Activated CD8-positive, alpha-beta memory T cell treated with anti-CD3 and anti-CD28 coated beads for 1 hour (primary cell): Measurements from ENCODE around the gene MON1B.

Experiments used
- DNase-seq, 2 donors: peaks; one replicate each; pipeline ENCODE4 v3.0.0-alpha.2; 2020; ENCODE audit warnings: low read depth in 1 of 2; ENCODE audit errors: extremely low read depth in 1 of 2

Gene MON1B

GRCh38 chr16:77195411-77195810 is 4.4 kb downstream of the MON1B start:
- DNase-seq: no peak

- DNase-seq: no peak
Observed at GRCh38 chr16:77197747-77198146, 6.8 kb downstream of the MON1B start.

GRCh38 chr16:77199211-77199610 is 8.2 kb downstream of the MON1B start, which contains the start of gene SYCE1L:
Gene SYCE1L, plus strand, starts transcription at chr16:77199408. Its CDS starts 44 bp downstream, at chr16:77199452.
- DNase-seq: no peak

GRCh38 chr16:77206533-77206932 is 15.5 kb downstream of the MON1B start:
- DNase-seq: no peak

- DNase-seq: no peak
Observed at GRCh38 chr16:77207030-77207429, 16.0 kb downstream of the MON1B start.

- no peak for DNase-seq
Observed at GRCh38 chr16:77208382-77208781, 17.4 kb downstream of the MON1B start.

GRCh38 chr16:77211880-77212740 is 21.1 kb downstream of the MON1B start:
- DNase-seq: peak; percentile 27 to 66

- DNase-seq: peak; percentile 17 to 64
Observed at GRCh38 chr16:77212741-77213541, 22.0 kb downstream of the MON1B start.

- DNase-seq: no peak
Observed at GRCh38 chr16:77213542-77214106, 22.6 kb downstream of the MON1B start.

GRCh38 chr16:77214411-77215138 is 23.6 kb downstream of the MON1B start:
- no peak for DNase-seq

- DNase-seq: no peak
Observed at GRCh38 chr16:77219437-77219836, 28.4 kb downstream of the MON1B start.

GRCh38 chr16:77220427-77220826 is 29.4 kb downstream of the MON1B start:
- DNase-seq: no peak

GRCh38 chr16:77221482-77221881 is 30.5 kb downstream of the MON1B start:
- no peak for DNase-seq

GRCh38 chr16:77223184-77223583 is 32.2 kb downstream of the MON1B start:
- no peak for DNase-seq

- DNase-seq: no peak
Observed at GRCh38 chr16:77225182-77225581, 34.2 kb downstream of the MON1B start.

- no peak for DNase-seq
Observed at GRCh38 chr16:77227745-77228144, 36.8 kb downstream of the MON1B start.

- no peak for DNase-seq
Observed at GRCh38 chr16:77231047-77231446, 40.1 kb downstream of the MON1B start.

GRCh38 chr16:77233799-77234519 is 43.0 kb downstream of the MON1B start:
- DNase-seq: no peak

GRCh38 chr16:77234611-77235010 is 43.6 kb downstream of the MON1B start:
- no peak for DNase-seq

GRCh38 chr16:77236063-77236511 is 45.1 kb downstream of the MON1B start:
- peak; percentile 70 to 77 for DNase-seq
